ENCODE measurements around the gene ZSWIM5.
"Not testable (repeated sequence)": the region's sequence is repeated elsewhere in the genome, so short reads cannot be mapped to it uniquely, and the experiment has no call there.

ZSWIM5 gene

DNA sequence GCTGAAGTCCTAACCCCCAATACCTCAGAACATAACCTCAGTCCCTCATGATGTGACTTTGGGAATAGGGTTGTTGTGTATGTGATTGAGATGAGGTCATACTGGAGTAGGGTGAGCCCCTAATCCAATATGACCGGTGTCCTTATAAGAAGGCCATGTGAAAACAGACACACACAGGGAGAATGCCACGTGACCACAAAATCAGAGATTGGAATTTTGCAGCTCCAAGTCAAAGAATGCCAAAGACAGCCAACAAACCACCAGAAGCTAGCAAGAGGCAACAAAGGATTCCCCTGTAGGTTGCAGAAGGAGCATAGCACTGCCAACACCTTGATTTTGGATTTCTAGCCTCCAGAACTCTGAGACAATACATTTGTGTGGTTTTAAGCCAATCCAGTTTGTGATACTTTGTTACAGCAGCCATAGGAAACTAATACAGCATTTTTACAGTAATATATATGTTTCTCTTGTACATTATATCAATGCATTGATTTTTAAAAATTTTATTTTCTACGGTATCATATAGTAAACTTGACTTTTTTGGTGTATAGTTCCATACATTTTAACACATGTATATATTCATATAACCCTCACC, 5.4 kb downstream of the ZSWIM5 start:
- DNase-seq, result no peak

DNA sequence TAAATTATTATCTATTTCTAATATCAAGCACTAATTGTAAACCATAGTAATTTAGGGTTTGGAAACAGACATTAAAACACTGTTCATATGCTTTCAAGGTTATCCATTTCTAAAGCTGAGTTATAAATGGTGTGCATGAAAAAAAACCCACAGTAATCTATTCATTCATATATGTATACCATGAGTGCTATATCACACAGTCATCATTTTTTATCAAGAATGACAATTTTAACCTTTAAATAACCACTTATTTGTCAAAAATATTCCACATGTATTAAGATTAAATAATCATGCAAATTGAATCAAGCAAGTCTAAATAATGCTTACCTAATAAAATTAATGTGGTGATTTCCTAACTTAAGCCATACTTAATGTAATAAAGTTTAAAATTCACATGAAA, 6.0 kb downstream of the ZSWIM5 start:
- no peak for DNase-seq

DNA sequence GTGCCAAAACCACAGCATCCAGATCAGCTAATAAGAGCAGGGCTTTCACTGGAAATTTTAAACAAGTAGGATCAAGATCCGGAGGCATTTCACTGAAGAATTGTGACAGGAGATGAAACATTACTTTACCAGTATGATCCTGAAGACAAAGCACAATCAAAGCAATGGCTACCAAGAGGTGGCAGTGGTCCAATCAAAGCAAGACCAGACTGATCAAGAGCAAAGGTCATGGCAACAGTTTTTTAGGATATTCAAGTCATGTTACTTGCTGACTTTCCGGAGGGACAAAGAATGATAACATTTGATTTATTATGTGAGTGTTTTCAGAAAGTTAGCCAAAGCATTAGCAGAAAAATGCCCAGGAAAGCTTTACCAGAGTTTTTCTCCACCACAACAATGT, 8.2 kb downstream of the ZSWIM5 start:
- DNase-seq, result no peak

DNA sequence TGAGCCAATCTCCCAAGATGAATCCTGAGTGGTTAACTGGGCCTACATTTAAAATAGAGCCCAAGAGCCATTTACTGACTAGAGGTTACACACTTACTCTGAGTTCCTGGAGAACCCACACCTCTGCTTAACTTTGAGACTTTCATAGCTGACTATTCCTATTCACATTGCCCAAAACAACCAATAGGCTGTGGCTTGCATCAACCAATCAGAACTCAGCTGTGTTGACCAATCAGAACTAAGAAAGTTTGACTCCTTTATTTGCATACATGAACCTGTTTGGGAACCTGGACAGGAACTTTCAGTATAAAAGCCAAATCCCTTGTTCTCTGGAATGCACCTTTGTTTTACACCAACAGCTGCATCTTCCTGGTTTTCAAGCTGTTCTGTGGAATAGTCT, 9.5 kb downstream of the ZSWIM5 start:
- no peak for DNase-seq

DNA sequence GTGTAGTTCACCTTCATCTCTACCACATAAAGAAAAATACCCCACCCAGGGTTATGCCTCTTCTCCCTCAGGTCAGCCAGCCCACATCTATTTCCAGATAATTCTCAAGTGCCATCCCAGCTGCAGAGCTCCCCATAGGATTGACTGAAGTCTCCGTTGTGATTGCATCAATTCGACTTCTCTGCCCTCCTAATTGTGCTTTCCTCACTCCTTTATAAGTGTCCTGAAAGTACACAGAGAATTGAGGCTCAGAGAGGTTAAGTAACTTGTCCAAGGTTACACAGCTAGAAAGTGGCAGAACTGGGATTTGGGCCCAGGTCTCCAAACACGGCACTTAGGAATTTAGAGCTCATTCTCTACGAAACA, 15.0 kb downstream of the ZSWIM5 start:
- no peak for DNase-seq

DNA sequence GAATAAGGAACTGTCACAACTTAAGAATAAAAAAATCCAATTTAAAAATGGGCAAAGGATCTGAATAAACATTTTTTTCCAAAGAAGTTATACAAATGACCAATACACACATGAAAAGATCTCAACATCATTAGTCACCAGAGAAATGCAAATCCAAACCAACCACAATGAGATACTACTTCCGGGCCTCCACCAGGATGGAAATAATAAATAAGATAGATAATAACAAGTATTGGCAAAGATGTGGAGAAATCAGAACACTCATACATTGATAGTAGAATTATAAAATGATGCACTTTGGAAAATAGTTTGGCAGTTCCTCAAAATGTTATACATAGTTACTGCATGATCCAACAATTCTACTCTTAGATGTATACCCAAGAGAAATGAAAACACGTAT, 18.7 kb downstream of the ZSWIM5 start:
- no peak for DNase-seq

DNA sequence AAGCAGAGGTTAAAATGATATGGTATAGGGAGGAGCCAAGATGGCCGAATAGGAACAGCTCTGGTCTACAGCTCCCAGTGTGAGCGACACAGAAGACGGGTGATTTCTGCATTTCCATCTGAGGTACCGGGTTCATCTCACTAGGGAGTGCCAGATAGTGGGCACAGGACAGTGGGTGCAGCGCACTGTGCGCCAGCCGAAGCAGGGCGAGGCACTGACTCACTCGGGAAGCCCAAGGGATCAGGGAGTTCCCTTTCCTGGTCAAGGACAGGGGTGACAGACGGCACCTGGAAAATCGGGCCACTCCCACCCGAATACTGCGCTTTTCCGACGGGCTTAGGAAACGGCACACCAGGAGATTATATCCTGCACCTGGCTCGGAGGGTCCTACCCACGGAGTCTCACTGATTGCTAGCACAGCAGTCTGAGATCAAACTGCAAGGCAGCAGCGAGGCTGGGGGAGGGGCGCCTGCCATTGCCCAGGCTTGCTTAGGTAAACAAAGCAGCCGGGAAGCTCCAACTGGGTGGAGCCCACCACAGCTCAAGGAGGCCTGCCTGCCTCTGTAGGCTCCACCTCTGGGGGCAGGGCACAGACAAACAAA, 26.4 kb downstream of the ZSWIM5 start:
- DNase-seq, result not testable (repeated sequence)

DNA sequence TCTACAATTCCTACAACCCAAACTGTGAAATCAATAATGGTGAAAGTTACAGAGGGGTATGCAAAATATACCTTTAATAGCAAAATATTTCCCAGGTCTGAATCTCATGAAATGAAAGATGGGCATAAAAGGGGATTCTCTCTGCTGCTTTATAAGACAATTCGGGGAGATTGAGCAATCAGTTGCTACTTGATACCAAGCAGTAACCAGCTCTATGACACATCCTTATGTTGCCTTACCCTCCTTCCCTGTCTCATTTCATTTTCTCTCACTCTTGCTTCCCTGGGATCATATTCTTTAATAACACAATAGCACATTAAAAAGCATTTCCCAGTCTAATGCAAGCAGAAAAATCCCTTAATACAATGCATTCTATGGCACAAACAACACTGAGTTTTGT, 29.0 kb downstream of the ZSWIM5 start:
- DNase-seq, result no peak

DNA sequence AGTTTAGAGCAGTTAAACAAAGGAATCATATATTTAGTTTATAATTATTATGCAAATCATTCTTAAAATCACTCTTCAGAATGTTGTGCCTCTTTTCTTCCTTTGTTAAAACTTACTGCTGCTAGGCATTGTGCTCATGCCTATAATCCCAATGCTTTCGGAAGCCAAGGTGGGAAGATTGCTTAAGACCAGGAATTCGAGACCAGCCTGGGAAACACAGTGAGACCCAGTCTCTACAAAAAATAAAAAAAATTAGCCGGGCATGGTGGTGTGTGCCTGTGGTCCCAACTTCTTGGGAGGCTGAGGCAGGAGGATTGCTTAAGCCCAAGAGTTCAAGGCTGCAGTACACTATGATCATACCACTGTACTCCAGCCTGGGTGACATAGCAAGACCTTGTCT, 33.6 kb downstream of the ZSWIM5 start:
- DNase-seq, result no peak

DNA sequence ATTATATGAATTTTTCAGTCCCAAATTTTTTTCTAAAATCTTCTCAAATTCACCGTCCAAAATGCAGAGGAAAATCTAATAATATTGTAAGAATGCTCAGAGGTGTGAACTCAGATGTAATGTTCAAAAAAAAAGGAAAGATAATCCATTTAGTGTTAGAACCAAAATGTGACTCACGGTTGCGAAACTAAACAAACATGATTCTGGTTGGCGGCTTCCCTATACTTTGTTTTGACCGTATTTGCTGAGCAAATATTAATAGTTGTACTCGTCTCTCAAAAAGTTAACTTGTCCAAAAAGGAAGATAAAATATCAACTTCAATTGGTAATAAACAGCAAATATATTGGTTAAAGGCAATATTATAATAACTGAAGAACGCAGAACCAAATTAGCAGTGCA, 34.4 kb downstream of the ZSWIM5 start:
- no peak for DNase-seq

DNA sequence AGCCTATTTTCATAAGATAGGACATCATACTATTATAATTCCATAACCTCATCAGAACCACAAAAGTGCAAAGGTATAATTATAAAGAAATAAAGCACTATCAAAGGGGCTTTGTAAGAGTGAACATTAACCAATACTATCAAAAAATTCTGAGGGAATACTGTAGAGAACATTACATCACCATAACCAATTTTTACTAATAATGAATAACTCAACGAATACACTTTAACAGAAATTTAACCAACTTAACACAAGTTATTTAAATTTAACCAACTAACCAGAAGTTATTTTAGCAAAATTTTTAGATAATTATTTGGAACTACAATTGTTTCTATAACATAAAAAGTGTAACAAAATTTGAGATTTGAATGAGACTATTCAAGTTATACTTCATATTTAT, 34.8 kb downstream of the ZSWIM5 start:
- no peak for DNase-seq

DNA sequence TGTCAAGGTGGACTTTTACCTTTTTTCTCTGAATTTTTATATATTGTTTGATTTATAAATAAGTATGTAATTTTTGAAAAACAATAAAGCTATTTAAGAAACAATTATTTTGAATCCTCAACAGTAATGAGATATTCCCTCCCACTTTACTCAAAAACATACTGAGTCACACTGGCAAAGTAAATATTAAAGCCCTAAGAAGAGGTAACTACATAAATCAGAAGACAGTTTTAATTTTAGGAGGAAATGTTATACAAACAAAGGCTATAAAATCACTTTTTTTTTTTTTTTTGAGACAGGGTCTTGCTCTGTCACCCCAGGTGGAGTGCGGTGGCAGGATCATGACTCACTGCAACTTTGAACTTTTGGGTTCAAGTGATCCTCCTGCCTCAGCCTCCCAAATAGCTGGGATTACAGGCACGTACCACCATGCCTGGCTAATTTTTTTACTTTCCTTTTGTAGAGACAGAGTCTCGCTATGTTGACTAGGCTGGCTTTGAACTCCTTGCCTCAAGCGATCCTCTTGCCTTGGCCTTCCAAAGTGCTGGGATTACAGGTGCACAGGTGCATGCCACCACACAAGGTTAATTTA, 36.2 kb downstream of the ZSWIM5 start:
- DNase-seq, result no peak

DNA sequence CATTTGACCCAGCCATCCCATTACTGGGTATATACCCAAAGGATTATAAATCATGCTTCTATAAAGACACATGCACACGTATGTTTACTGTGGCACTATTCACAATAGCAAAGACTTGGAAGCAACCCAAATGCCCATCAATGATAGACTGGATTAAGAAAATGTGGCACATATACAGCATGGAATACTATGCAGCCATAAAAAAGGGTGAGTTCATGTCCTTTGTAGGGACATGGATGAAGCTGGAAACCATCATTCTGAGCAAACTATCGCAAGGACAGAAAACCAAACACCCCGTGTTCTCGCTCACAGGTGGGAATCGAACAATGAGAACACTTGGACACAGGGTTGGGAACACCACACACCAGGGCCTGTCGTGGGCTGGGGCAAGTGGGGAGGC, 38.5 kb downstream of the ZSWIM5 start:
- DNase-seq, result not testable (repeated sequence)

DNA sequence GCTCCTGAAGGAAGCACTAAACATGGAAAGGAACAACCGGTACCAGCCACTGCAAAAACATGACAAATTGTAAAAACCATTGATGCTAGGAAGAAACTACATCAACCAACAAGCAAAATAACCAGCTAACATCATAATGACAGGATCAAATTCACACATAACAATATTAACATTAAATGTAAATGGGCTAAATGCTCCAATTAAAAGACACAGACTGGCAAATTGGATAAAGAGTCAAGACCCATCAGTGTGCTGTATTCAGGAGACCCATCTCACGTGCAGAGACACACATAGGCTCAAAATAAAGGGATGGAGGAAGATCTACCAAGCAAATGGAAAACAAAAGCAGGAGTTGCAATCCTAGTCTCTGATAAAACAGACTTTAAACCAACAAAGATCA, 42.1 kb downstream of the ZSWIM5 start:
- not testable (repeated sequence) for DNase-seq

DNA sequence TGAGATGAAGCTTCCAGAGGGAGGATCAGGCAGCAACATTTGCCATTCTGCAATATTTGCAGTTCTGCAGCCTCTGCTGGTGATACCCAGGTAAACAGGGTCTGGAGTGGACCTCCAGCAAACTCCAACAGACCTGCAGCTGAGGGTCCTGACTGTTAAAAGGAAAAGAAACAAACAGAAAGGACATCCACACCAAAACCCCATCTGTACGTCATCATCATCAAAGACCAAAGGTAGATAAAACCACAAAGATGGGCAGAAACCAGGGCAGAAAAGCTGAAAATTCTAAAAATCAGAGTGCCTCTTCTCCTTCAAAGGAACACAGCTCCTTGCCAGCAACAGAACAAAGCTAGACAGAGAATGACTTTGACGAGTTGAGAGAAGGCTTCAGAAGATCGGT, 43.3 kb downstream of the ZSWIM5 start:
- DNase-seq, result not testable (repeated sequence)

DNA sequence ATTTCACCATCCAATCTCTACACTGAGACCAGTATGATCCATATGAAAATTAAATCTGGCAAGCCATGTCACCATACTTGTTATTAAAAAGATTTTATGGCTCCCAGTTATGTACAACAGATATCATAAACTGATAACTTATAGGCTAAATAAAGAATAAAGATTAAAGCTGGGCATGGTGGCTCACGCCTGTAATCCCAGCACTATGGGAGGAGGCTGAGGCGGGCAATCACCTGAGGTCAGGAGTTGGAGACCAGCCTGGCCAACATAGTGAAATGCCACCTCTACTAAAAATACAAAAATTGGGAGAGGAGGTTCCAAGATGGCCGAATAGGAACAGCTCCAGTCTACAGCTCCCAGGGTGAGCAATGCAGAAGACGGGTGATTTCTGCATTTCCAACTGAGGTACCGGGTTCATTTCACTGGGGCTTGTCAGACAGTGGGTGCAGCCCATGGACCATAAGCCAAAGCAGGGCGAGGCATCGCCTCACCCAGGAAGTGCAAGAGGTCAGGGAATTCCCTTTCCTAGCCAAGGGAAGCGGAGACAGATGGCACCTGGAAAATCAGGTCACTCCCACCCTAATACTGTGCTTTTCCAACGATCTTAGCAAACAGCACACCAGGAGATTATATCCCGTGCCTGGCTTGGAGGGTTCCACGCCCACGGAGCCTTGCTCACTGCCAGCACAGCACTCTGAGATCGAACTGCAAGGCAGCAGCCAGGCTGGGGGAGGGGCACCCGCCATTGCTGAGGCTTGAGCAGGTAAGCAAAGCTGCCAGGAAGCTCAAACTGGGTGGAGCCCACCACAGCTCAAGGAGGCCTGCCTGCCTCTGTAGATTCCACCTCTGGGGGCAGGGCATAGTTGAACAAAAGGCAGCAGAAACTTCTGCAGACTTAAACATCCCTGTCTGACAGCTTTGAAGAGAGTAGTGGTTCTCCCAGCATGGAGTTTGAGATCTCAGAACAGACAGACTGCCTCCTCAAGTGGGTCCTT, 44.1 kb downstream of the ZSWIM5 start:
- DNase-seq, result not testable (repeated sequence)

DNA sequence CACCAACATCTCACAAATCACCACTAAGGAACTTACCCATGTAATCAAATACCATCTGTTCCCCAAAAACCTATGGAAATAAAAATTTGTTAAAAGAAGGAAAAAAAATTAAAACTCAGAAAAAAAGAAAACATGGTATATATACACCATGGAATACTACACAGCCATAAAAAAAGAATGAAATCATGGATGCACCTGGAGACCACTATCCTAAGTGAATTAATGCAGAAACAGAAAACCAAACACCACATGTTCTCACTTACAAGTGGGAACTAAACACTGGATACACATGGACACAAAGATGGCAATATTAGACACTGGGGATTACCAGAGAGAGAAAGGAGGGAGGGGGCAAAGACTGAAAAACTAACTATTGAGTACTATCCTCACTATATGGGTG, 50.4 kb downstream of the ZSWIM5 start:
- no peak for DNase-seq

DNA sequence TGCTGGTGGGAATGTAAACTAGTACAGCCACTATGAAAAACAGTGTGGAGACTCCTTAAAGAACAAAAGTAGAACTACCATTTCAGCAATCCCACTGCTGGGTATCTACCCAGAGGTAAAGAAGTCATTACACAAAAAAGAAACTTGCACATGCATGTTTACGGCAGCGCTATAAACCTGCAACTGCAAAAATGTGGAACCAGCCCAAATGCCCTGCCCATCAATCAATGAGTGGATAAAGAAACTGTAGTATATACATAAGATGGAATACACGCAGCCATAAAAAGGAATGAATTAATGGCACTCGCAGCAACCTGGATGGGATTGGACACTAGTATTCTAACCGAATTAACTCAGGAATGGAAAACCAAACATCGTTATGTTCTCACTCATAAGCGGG, 51.0 kb downstream of the ZSWIM5 start:
- no peak for DNase-seq

DNA sequence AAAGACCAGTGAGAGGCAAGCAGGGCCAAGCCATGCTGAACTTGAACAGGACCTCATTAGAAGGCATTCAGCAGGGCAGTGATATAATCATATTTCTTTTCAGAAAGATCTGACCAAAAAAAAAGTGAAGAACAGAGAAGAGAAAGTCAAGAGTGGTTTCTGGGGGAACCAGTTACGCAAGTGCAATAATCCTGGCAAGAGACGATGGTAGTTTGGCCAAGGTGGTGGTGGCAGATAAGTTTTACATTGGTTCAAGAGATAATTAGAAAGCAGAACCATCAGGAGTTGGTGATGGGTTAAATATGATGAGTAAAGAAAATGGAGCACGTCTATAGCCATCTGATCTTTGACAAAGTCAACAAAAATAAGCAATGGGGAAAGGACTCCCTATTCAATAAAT, 54.3 kb downstream of the ZSWIM5 start:
- no peak for DNase-seq

DNA sequence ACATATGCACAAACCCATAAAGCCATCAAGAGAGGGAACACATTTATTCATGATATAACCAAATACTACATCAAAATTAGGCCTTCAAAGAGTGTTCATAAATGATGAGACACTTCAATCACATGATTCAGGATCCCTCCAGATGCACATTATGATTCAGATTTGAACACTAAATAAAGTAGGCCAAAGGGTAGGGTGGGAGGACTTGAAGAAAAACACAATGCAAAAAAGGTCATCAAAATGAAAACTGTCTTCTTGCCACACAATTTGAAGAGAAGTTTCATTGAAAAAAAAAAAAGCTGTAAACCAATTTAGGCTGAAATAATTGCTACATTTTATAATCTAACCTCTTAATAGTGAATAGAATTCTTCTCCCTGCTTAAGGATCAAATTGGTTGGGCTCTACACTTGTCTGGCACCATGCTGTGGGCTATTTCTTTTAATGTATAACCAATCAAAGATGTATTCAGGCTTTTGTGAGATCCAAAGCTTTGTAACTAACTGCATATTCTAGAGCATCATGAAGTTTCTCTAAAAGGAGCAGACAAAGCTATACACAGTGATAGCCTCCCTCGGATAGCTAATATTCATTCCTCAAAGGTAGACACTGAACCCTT, 58.1 kb downstream of the ZSWIM5 start:
- no peak for DNase-seq

DNA sequence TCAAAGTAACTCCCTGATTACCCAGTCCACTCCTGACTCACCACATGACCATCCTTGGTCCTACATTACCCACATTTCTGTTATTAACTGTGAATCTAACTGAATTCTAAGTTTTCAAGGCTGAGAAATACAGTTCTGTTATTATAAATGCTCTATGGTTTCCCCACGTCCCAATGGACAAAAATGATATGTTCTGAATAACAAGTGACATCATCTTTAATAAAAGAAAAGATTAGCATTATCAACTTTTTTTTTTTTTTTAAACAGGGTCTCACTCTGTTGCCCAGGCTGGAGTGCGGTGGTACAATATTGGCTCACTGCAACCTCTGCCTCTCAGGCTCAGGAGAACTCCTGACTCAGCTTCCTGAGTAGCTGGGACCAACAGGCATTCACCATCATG, 59.6 kb downstream of the ZSWIM5 start:
- no peak for DNase-seq

DNA sequence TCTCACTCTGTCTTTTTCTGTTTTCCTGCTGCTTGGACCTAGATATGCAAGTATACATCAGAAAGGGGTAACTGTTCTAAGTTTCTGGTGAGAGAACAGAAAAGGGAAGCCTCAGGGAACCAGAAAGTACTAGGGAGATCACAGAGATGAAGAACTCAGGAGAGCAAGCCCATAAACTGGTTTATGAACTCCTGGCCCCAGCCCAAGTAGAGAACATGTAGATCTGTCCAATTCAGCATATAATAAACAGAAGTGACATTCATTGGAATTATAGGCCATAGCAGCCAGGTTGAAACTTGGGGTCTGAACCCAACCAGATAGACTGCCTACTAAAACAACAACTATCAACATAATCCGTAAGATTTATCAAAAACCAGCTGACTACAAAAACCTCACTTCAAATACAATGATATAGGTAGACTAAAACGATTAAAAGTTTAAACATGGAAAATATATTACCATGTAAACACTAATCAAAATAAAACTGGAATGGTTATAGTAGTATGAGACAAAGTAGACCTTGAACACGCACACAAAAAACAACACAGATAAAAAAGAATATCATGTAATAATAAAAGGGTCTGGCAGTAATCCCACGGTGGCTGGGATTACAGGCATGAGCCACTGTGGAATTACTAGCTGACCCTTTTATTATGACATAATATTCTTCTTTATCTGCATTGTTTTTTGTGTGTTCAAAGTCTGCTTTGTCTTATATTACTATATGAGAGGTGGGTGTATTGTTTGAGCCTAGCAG, 65.0 kb downstream of the ZSWIM5 start:
- DNase-seq, result no peak

DNA sequence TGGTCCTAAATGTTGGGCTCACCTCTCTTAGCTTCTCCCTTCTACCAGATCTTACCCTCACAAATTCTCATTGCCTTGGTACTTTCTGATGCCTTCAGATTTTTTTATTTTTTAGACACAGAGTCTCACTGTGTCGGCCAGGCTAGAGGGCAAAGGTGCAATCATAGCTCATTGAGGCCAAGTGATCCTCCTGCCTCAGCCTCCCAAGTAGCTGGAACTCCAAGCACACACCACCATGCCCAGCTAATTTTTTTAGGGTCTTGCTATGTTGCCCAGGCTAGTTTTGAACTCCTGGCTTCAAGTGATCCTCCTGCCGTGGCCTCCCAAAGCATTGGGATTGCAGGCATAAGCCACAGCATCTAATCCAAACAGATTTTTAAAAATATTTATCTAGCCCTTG, 69.4 kb downstream of the ZSWIM5 start:
- DNase-seq, result no peak

Measured in NCI-H1048 (cell line).